ENCODE results near the gene TAOK1. TPM values are rescaled to one million over a fixed set of nuclear protein-coding genes. Genes with fewer than 3 reads are reported as not detected.

The TAOK1 gene
- total RNA-seq, 2 experiments from 2014 or later = 51.6 to 52.8 TPM

DNA sequence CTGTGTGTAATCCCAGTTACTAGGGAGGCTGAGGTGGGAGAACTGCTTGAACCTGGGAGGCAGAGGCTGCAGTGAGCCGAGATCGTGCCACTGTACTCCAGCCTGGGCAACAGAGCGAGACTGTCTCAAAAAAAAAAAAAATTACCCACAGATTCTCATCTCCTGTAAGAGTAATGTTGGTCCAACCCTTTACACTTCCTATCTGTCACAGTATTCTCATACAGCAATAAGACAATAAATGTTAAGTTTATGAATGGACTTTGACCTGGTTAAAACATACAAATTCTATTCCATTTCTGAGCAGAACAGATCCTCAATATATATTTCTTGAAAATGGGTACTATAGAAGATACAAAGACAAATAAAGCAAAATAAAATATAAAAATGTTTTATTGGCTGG, 30.4 kb upstream of the TAOK1 start:
- H3K36me3 Mint-ChIP-seq = no peaks in the 10 kb centered on the region

DNA sequence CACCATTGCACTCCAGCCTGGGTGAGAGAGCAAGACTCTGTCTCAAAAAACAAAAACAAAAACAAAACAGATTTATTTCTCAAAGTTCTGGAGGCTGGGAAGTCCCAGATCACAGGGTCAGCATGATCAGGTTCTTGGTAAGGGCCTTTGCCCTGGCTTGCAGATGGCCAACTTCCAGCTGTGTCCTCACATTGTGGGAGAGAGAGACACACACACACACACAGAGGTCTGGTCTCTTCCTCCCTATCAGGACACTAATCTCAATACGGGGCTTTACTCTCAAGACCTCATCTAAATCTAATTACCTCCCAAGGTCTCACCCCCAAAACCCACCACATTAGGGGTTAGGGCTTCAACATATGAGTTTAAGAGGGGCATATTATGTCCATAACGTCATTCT, 26.4 kb upstream of the TAOK1 start:
- no peak for ATAC-seq (ENCODE audit: low read depth)
- Mint-ChIP-seq H3K4me1 (no peaks in the 10 kb centered on the region), H3K27me3 (no peaks in the 10 kb centered on the region), H3K9me3 (no peaks in the 10 kb centered on the region), H3K36me3 (no peaks in the 10 kb centered on the region), H3K27ac (no peak overlapping the region), H3K4me3 (no peak overlapping the region)
- POLR2A ChIA-PET = no interaction called here
- DNase-seq = no peak

More for the DNA sequence above, 30.4 kb upstream of the TAOK1 start:
- no peaks in the 10 kb centered on the region for H3K9me3 Mint-ChIP-seq
- H3K4me1 Mint-ChIP-seq = no peaks in the 10 kb centered on the region
- POLR2A ChIA-PET = no interaction called here
- DNase-seq (no peak), ATAC-seq (ENCODE audit: low read depth) (no peak)
- no peaks in the 10 kb centered on the region for H3K27me3 Mint-ChIP-seq
- H3K27ac Mint-ChIP-seq = no peak overlapping the region
- no peak overlapping the region for H3K4me3 Mint-ChIP-seq

DNA sequence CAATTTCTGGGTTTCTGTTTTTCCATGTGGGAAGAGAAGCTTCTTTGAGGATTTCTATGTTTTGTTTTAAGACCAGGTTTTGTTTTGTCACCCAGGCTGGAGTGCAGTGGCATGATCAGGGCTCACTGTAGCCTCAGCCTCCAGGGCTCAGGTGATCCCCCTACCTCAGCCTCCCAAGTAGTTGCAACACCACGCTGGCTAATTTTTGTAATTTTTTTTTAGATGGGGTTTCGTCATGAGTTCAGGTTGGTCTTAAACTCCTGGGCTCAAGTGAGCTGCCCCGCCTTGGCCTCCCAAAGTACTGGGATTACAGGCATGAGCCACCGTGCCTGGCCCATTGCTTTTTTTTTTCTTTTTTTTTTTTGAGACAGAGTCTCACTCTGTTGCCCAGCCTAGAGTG, 25.5 kb upstream of the TAOK1 start:
- Mint-ChIP-seq H3K27me3 (no peaks in the 10 kb centered on the region), H3K27ac (no peak overlapping the region), H3K36me3 (no peaks in the 10 kb centered on the region), H3K4me1 (no peaks in the 10 kb centered on the region), H3K9me3 (no peaks in the 10 kb centered on the region), H3K4me3 (no peak overlapping the region)
- POLR2A ChIA-PET = no interaction called here
- no peak for DNase-seq
- ATAC-seq (ENCODE audit: low read depth) = no peak

DNA sequence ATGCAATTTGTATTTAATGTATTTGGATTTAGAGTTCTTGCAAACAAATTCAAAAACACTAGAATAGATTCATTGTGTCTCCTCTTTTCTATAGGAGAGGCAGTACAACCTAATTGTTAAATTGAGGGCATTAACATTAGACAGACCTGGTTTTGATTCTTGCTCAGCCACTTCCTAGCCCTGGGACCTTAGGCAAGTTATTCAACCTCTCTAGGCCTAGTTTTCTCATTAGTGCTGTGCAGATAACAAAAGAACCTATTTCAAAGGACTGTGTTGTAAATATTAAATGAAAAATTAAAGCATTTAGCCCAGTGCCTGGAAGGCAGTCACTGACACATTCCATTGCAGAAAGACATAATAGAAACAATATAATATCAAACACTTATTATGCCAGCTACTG, 22.0 kb upstream of the TAOK1 start:
- Mint-ChIP-seq H3K9me3 (no peaks in the 10 kb centered on the region), H3K36me3 (no peaks in the 10 kb centered on the region), H3K4me3 (no peak overlapping the region), H3K27me3 (no peaks in the 10 kb centered on the region), H3K4me1 (no peaks in the 10 kb centered on the region), H3K27ac (no peak overlapping the region)
- POLR2A ChIA-PET = no interaction called here
- DNase-seq (no peak), ATAC-seq (ENCODE audit: low read depth) (no peak)

DNA sequence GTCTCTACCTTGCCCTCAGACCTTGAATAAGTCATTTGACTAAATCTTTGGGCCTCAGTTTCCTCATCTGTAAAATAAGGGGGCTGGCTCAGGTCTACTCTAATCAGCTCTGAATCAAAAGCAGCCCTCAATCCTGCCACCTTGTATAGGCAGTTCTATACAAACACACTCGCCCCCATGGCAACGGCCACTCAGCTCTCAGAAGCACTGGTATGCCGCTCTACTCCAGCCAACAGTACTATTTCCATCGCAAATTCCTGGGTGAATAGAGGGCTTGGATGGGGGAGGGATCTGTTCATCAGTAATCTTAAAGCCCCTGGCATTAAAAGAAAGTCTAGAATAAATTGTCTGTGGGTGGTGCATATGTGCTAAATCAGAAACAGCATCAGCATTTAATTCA, 21.2 kb upstream of the TAOK1 start:
- no peaks in the 10 kb centered on the region for H3K4me1 Mint-ChIP-seq
- no peak for DNase-seq
- no peaks in the 10 kb centered on the region for H3K27me3 Mint-ChIP-seq
- POLR2A ChIA-PET = no interaction called here
- no peaks in the 10 kb centered on the region for H3K9me3 Mint-ChIP-seq
- H3K4me3 Mint-ChIP-seq = no peak overlapping the region
- H3K36me3 Mint-ChIP-seq = no peaks in the 10 kb centered on the region
- no peak for ATAC-seq (ENCODE audit: low read depth)
- no peak overlapping the region for H3K27ac Mint-ChIP-seq

DNA sequence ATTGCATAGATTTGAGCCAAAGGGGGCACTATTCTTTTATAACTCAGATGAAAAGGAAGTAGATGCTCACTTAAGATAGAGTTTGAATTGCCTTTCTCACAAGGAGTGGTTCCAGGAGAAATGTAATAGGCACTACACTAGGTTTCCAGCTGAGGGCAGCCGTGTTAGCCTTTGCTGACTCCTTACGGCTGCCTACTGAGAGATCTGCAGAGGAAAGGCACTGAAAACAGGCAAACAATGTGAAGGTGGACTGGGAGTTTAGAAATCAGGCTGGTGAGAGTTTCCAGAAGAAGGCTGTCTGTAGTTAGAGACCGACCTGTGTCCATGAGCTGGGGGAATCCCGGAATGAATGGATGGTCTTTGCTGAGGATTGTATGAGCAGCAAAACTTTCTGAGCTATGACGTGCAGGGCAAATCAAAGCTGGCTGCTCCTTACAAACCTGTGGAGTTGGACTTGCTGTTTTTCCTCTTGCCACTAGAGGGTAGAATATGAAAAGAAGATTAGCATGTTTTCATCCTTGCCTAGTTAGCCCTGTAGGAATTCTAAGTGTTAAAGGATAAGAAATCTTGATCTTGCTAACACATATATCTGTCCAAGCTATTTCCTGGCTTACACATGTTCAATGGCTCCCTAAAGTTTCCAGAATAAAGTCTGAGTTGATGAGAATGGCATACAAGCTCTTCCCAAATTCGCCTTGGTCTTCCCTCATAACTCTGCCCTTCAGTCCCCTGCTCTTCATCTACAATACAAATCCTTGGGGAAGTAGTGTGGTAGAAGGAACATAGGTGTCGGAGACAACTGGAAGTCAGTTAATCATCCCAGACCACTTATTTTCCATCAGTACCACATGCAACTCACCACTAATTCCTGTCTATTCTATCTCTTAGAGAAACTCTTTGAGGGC, 20.1 kb upstream of the TAOK1 start:
- Mint-ChIP-seq H3K36me3 (no peaks in the 10 kb centered on the region), H3K27ac (no peak overlapping the region), H3K4me1 (no peaks in the 10 kb centered on the region), H3K4me3 (no peak overlapping the region), H3K27me3 (no peaks in the 10 kb centered on the region), H3K9me3 (no peaks in the 10 kb centered on the region)
- DNase-seq = peak; percentile 38
- peak; percentile 86 for ATAC-seq (ENCODE audit: low read depth)
- POLR2A ChIA-PET = interaction anchor here (0.5 to 1.0 kb wide), 5 partner anchors 13 to 197 kb away, joined by 3 to 4 read pairs (median 3); partner anchors contain the start of genes ABHD15 and NUFIP2

DNA sequence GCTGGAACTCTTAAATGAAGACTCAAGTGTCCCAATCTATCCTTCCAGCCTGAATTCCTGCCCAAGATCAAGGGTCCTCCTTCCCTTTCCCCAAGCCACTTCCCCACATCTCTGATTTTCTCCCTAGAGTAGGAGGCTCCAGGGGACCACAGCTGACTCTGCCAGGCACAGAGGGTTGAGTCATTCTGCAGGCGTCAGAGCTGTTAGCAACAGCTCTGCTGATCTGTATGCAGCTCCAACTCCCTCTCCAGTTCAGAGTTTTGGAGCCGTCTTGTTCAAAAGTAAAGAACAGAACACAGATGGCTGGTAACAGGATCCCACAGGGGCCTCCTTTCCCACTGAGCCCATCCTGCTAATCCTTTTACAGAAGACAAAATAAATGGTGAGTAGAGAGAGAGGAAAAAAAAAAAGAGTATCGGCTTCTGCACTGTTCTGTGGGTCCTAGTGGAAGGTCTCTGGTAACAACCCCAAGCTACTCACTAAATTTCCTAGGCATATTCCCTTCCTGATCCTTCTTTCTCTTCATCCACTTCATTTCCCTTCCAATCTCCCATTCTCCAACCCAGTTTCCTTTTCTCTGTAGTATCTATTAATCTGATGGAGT, 13.4 kb upstream of the TAOK1 start:
- Mint-ChIP-seq H3K4me3 (no peak overlapping the region), H3K4me1 (no peaks in the 10 kb centered on the region), H3K27me3 (no peaks in the 10 kb centered on the region), H3K36me3 (no peaks in the 10 kb centered on the region), H3K9me3 (no peaks in the 10 kb centered on the region), H3K27ac (no peak overlapping the region)
- POLR2A ChIA-PET = no interaction called here
- DNase-seq (no peak), ATAC-seq (ENCODE audit: low read depth) (no peak)

DNA sequence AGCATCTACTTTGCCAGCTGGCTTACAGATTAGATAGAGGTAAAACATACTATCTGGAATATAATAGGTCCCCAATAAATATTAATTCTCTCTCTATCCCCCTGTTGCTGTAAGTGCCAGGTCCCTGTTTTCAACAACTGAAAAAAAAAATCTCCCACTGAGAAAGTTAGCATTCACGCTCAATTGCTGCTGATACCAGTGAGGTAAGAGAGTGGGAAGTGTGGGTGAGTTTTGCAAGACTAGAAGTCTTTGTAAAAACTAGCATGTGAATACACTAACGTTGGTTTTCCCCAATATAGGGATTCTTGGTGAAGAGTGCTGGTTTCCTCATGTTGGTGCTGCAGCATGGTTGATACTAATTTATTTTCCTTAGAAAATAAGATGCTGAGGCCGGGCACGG, 11.7 kb upstream of the TAOK1 start:
- DNase-seq (no peak), ATAC-seq (ENCODE audit: low read depth) (no peak)
- POLR2A ChIA-PET = no interaction called here
- Mint-ChIP-seq H3K4me3 (no peak overlapping the region), H3K4me1 (no peaks in the 10 kb centered on the region), H3K36me3 (no peaks in the 10 kb centered on the region), H3K27me3 (no peaks in the 10 kb centered on the region), H3K27ac (no peak overlapping the region), H3K9me3 (no peaks in the 10 kb centered on the region)

DNA sequence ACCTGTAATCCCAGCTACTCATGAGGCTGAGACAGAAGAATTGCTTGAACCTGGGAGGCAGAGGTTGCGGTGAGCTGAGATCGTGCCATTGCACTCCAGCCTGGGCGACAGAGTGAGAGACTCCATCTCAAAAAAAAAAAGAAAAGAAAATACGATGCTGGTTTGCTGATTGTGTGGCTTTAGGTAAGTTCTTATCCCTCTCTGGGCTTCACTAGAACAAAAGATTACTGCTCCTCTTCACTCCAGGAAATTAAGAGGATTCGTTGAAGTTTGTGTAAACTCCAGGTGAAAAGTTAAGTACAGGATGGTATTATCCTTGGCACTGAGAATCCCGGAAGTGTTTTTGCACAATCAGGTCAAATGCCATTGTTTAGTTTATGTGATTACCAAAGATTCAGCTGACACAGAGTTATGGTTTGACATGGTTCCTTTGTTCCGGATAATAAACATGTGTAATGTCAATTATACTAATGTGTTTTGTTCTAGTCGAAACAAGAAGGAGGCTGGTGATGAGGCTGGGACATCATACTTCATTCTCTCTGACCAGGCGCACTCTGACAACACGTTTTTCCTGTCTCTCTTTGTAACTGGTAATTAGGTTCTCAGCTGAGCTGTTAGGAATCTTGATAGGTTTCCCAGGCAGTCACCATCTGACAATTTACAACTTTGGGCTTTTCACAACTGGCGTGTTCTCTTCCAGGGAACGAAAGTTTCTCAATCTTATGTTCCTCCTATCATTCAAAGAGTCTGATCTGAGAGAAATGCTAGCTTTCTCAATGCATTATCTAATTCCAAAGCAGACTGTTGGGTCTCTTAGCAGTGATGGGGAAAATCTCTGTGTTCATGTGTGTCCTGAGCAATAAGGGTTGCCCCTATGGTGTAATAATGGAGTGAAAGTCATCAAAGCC, 10.8 kb upstream of the TAOK1 start:
- Mint-ChIP-seq H3K4me1 (no peaks in the 10 kb centered on the region), H3K27ac (no peak overlapping the region), H3K4me3 (no peak overlapping the region), H3K36me3 (no peaks in the 10 kb centered on the region), H3K27me3 (no peaks in the 10 kb centered on the region), H3K9me3 (no peaks in the 10 kb centered on the region)
- no peak for ATAC-seq (ENCODE audit: low read depth)
- POLR2A ChIA-PET = no interaction called here
- DNase-seq = no peak

DNA sequence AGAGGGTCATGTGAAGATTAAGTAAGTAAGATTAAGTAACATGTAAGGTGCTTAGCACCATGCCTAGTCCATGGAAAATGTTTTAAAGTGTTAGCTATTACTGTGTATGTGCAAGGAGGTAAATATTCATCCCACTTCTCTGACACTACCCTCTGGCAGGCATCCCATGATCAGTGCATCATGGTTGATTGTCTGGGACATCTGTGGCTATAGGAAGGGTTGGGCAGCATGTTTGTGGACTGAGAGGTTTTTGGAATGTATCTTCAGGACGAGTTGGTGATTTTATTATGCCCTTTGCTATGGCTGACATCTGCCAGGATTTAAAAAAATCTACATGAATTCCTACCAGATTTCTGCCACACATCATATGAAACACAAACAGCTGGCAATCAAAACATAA, 6.5 kb upstream of the TAOK1 start:
- Mint-ChIP-seq H3K4me1 (no peaks in the 10 kb centered on the region), H3K9me3 (no peaks in the 10 kb centered on the region), H3K4me3 (no peak overlapping the region), H3K27ac (no peak overlapping the region), H3K36me3 (no peaks in the 10 kb centered on the region), H3K27me3 (no peaks in the 10 kb centered on the region)
- no peak for ATAC-seq (ENCODE audit: low read depth)
- POLR2A ChIA-PET = interaction anchor here (0.6 to 1.4 kb wide), 2 partner anchors 90 to 91 kb away, joined by 3 read pairs; partner anchors contain the start of gene NUFIP2
- DNase-seq = no peak

DNA sequence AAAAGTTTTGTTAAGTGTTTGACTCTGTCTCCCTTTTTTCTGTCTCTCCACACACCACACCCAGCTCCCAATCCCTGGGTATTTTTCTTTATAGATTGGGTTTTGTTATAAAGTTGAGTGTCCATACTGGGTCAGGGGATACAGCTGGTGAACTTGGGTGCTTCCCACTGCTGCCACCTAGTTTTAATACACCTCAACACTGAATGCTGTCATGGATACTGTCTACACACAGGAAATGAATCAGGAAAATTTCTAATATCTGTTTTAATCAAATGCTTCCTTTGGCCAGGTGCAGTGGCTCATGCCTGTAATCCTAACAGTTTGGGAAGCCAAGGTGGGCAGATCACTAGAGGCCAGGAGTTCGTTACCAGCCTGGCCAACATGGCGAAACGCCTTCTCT, 5.3 kb upstream of the TAOK1 start:
- no peak for ATAC-seq (ENCODE audit: low read depth)
- Mint-ChIP-seq H3K4me3 (no peak overlapping the region), H3K9me3 (no peaks in the 10 kb centered on the region), H3K27ac (no peak overlapping the region), H3K4me1 (peaks cover 5% of the 10 kb centered on the region), H3K27me3 (no peaks in the 10 kb centered on the region), H3K36me3 (no peaks in the 10 kb centered on the region)
- POLR2A ChIA-PET = interaction anchor here (1.4 kb wide), 1 partner anchor 91 kb away, joined by 3 read pairs; the partner anchor contains the start of gene NUFIP2
- no peak for DNase-seq

DNA sequence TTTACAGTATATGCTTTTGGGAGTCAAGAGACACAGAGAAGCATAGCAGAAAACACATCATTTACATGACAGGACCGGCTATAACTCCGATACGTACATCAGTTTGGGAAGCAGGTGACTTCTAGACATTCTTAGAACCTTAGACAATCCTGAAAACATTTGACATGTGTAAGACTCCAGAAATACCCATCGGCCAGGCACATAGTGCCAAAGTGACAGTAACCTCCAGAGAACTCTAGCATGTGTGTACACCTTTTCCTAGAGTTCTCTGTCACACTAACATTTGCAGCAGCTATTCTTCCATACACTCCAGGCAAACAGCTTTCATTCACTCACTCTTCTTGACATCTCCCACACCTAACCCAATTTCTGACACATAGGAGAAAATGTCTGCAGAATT, 3.4 kb upstream of the TAOK1 start:
- Mint-ChIP-seq H3K27me3 (no peaks in the 10 kb centered on the region), H3K4me3 (no peak overlapping the region), H3K27ac (no peak overlapping the region), H3K36me3 (peaks cover 1% of the 10 kb centered on the region), H3K9me3 (no peaks in the 10 kb centered on the region), H3K4me1 (peaks cover 12% of the 10 kb centered on the region)
- POLR2A ChIA-PET = interaction anchor here (0.9 kb wide), 1 partner anchor 93 kb away, joined by 6 read pairs; the partner anchor contains the start of gene NUFIP2
- no peak for ATAC-seq (ENCODE audit: low read depth)
- DNase-seq = no peak

DNA sequence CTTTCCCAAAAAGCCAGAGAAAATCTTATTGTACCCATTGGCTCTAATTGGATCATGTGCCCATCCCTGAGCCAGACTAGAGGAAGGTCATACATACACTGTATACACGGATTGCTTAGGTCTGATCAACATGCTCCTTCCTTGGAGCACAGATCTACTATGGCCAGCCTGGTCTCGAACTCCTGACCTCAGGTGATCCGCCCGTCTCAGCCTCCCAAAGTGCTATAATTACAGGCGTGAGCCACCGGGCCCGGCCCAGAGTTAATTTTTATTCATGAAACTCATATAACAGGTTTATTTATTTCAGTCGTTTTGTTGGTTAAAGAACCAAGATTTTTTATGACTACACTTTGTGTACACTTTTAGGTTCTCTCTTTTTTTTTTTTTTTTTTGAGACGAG, 1.2 kb upstream of the TAOK1 start:
- no peak overlapping the region for H3K27ac Mint-ChIP-seq
- H3K27me3 Mint-ChIP-seq = no peaks in the 10 kb centered on the region
- H3K9me3 Mint-ChIP-seq = no peaks in the 10 kb centered on the region
- peaks cover 29% of the 10 kb centered on the region for H3K4me1 Mint-ChIP-seq
- POLR2A ChIA-PET = no interaction called here
- no peak for DNase-seq
- peak overlapping the region; percentile 90 for H3K4me3 Mint-ChIP-seq
- ATAC-seq (ENCODE audit: low read depth) = no peak
- peaks cover 9% of the 10 kb centered on the region for H3K36me3 Mint-ChIP-seq

Measured in activated naive CD8-positive, alpha-beta T cell treated with anti-CD3 and anti-CD28 coated beads, Interleukin-2, amount 10 ng/mL, durations not matched to agents 7 days and 5 days (primary cell).